ENCODE data around the gene MAFF.

- no peak for TF ChIP-seq GATA2 (IDR thresholded peaks at IDR 0.05; ENCODE audit: low read depth, low read length)
- no peak for TF ChIP-seq GATA3 (IDR thresholded peaks at IDR 0.05; ENCODE audit: low read depth, low read length)
Observed at GRCh38 chr22:38170469-38170868, 31.3 kb upstream of the MAFF start.
